GM18873 (cell line): Measurements from ENCODE around the gene HMOX2.

Source experiments
- ATAC-seq: cut with Tn5 transposase; IDR thresholded peaks from one replicate; pipeline ENCODE4 v1.9.1; 2021; ENCODE audit warnings: mild to moderate bottlenecking, moderate library complexity, moderate number of reproducible peaks; ENCODE audit not compliant: unreplicated experiment, low FRiP score

Gene HMOX2

DNA sequence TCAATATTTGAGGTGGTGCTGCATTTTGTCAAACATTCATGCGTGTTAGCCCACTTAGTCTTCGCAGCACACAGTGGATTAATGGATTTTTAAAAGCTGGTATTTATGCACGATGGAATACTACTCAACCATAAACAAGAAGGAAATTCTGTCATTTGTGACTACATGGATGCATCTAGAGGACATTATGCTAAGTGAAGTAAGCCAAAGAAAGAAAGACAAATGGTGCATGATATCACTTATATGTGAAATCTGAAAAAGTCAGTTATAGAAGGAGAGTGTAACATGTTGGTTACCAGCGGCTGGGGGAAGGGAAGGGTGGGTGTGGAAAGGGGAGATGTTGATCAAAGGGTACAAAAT lies 23.0 kb downstream of the HMOX2 start:
- no peak for ATAC-seq

DNA sequence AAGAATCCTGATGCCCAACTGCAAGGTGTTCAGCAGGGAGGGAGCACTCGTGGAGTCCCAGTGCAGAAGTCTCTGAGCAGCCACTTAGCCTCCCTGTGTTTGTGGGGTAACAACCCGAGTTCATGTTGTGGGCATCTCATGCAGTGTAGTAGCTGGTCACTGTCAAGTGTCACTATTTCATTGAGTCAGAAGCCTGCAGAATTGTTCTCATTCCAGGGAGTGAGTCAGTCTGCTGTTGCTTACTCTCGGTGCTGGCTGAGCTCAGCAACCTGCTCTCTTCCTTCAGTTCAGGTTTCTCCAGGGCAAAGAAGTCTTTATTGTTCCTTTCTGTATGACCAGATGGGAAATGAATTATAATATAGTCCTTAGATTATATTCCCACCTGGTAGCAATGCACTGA lies 24.1 kb downstream of the HMOX2 start:
- no peak for ATAC-seq

DNA sequence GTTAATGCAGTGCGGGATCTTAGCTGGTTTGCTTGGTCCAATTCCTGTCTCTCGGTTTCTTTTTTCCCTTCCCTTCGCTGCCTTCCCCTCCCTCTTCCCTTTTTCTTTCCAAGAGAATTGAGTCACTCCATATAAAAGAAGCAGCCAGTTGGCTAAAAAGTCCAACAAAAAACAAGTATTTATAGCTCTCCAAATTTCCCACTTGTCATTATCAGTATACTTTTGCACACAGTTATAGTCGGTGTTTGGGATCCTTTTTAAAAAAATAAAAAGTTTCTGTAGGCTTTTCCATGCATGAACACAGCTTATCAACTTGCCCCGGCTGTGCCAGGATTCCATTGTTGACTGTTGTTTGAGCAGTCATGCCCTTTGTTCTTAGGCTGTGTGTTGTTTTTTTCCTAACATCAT lies 24.9 kb downstream of the HMOX2 start:
- ATAC-seq = no peak

DNA sequence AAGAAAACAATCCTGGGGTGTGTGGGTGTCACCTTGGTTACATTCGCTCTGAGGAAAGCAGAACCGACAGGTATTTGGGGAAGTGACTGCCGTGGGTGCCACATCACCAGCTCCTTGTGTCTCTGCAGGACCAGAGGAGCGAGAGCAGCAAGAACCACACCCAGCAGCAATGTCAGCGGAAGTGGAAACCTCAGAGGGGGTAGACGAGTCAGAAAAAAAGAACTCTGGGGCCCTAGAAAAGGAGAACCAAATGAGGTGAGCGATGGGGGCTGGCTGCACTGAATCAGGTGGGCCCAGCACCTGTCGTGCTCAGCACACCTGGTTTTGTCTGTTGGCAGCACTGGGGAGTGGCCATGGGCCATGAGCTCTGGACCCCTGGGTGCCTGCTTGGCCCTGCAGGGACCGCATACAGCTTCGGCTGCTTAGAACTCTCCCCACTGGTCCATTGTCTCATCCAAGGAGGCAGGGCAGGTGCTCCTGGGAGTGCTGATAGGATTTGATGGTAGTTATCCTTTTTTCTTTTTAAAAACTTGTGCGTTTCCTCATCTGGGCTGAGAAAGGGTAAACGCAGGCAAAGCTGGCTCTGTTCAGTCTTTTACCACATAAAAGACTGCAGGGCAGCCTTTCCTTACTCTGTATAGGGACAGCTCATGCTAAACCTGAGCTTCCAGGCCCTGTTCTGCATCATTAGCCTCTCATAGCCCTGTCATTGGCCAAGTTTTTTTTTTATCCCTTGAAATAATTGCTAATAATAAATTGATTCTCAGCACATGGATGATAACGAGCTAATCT lies 29.4 kb downstream of the HMOX2 start:
- no peak for ATAC-seq

DNA sequence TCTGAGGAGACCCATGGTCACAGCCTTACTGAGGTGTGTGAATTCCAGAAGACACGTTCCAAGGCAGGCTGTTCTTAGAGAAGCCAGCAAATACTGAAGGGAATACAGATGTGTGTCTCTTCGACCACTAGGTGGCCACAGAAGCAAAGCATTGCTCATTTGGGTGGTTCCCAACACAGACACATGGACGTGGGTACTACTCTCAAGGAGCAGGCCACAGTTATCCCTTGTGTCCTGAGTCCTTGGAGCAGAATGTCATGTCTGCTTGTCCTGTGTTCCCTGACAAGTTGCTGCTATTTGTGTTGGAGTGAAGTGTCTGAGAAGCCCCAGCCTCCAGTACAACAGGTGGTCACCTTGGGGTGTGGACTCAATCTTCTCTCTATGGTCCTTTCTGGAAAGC lies 30.3 kb downstream of the HMOX2 start:
- no peak for ATAC-seq

DNA sequence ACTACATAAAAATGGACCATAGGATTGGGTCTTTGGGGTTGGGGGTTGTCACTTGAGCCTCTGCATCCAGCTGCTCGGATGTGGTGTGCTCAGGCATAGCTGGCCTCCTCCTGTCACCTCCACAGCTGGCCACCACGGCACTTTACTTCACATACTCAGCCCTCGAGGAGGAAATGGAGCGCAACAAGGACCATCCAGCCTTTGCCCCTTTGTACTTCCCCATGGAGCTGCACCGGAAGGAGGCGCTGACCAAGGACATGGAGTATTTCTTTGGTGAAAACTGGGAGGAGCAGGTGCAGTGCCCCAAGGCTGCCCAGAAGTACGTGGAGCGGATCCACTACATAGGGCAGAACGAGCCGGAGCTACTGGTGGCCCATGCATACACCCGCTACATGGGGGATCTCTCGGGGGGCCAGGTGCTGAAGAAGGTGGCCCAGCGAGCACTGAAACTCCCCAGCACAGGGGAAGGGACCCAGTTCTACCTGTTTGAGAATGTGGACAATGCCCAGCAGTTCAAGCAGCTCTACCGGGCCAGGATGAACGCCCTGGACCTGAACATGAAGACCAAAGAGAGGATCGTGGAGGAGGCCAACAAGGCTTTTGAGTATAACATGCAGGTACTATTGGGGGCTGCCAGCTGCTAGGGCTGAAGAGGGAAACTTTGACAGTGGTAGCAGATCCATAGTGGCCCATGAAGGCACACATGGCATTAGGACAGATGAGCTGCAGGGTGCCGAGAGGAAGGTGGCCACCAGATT lies 31.6 kb downstream of the HMOX2 start:
- ATAC-seq = no peak

DNA sequence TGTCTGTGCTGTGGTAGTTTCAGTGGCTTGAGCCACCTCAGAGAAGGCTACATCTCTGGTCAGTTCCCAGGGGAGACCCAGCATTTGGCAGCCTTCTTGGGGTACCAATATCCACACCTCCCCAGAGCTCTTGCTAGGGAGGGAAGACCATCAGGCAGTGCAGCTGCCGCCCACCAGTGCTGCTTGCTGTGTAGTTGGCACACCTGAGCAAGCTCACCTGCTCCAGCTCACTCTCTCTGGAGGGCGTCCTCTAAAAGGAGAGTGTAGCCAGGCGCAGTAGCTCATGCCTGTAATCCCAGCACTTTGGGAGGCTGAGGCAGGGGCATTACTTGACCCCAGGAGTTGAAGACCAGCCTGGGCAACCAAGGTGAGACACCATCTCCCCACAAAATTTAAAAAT lies 32.6 kb downstream of the HMOX2 start:
- ATAC-seq = no peak

DNA sequence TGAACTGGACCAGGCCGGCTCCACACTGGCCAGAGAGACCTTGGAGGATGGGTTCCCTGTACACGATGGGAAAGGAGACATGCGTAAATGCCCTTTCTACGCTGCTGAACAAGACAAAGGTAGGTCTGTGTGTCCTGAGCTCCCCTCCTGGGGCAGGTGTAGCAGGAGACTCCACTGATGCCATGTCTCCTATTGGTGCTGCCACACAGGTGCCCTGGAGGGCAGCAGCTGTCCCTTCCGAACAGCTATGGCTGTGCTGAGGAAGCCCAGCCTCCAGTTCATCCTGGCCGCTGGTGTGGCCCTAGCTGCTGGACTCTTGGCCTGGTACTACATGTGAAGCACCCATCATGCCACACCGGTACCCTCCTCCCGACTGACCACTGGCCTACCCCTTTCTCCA lies 33.2 kb downstream of the HMOX2 start:
- ATAC-seq = no peak

DNA sequence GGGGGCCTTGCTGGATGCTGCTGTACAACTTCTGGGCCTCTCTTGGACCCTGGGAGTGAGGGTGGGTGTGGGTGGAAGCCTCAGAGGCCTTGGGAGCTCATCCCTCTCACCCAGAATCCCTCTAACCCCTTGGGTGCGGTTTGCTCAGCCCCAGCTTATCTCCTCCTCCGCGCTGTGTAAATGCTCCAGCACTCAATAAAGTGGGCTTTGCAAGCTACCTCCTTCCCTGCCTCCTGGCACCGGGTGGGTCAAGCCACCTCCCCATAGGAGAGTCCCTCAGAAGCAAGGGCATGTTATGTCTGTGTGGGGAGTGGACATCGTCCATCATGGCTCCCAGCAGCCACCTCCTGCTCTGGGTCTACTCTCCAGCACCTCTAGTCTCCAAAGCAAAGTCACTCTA lies 33.9 kb downstream of the HMOX2 start:
- ATAC-seq = no peak

DNA sequence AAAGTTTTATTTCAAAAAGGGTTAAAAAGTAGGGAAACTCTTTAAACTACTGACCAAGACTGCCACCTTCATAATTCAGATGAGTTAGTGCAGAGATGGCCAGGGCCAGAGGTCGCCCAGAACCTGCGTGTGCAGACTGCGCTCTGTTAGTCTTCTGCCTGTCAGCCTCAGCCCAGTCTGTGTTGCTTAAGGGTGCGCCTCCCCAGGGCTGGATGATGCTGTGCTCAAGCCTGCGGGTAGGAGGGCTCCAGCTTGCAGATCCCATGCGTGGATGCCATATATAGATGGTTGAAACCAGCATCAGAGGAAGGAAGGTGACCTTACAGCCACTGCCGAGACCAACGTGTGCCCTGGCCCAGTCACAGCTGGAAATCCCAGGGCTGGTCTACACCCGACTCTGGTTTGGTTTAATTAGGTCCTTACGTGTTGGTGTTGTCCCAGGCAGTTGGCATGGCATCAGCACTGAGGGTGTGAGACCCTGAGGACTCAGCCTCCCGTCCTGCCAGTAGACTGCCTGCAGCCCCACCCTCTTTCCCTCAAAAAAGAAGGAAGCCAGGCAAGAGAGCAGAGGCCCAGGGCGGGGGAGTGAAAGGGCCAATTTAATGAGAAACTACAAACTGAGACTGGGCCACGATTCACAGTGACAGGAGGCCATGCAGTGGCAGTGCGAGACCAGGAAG lies 34.7 kb downstream of the HMOX2 start:
- ATAC-seq = no peak

DNA sequence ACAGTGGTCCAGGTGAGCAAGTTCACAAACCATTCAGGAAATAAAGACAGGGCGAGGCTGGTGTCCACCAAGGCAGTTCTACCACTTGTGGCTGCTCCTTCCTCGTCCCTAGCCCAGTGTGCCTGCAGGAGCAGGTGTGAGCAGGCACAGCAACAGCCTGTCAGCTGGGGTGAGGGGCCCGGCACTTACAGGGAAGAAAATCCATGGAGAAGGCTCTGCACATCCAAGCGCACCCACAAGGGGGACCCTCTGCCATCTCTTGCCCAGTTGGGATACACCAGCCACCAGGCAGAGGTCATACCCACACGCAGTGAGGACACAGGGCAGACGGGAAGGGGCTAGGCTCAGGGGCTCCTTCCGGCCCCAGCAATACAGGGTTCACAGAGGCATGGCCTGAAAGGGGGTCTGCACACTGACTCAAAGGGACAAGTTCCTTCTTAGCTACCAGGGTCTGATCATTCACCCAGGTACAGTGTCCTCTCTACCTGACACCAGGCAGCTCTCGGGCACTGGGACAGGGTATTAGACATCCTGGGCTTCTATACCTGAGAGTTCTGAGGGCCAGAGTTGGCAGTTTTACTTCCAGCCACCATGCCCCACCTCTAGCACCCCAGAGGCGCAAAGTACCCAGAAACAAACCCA lies 35.4 kb downstream of the HMOX2 start:
- no peak for ATAC-seq

DNA sequence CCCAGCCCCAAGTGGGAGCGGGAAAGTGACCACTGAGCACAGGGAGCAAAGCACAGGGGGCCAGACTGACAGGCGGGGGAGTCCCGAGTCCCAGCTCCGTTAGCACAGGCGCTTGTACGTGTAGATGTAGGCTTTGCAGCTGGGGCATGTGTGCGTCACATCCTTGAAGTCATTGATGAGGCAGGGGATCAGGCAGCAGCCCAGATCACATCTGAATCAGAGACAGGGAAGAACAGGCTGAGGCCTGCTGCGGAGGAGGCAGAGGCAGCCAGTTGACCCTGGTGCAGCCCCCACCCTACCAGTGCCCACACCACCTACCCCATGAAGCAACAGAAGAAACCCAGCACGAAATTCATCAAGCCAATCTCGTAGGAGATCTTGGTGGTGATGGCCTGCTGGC lies 36.3 kb downstream of the HMOX2 start:
- ATAC-seq = no peak

DNA sequence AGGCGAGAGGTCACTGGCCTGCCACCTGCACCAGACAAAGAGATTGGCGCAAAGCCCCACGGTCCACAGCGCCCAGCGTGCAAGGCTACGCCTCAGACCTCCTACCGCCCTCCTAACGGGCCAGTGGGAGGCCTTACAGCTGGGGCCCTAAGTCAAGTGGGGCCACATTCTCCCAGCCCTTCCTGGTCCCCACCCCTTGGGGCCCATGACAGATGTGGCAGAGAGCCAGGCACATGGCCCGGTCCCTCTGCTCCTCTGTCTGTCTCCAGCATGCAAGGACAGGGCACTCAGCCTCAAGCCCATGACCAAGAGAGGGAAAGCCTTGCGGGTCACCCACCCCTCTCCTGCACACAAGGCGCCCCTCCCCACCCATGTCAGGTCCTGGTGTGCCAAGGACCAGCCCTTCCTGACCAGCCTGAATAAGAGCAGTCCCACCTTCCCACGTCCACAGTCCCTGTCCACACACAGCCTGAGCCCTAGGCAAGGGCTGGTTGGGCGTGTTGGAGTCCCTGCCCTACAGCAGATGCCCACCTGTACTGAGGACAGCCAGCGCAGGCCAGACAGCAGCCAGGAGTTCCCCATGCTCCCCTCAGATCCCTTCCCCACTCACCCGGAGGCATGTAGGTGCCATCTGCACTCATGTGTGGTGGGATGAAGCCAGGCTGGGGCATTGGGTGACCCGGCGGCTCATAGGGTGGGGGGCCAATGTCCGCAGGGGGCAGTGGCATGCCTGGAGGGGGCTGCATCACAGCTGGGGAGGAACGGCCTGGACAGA lies 37.1 kb downstream of the HMOX2 start:
- ATAC-seq = no peak

DNA sequence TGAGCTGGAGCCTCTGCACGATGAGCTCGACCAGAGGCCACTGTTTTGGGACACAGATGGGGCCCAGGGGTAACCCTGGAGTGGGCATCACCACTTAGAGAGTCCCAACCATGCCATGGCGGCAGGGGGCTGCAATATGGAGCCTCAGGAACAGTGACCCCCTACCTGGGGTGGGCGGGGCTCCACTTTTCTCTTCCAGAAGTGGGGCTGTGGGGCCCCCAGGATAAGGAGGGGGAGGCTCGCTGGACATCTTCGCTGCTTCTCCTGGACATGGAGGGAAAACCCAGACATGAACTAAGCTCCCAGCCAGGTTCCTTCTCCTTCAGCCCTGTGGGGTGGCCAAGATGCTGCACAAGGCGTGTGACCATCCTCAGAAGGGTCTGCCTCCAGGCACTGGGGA lies 37.7 kb downstream of the HMOX2 start:
- ATAC-seq = no peak

DNA sequence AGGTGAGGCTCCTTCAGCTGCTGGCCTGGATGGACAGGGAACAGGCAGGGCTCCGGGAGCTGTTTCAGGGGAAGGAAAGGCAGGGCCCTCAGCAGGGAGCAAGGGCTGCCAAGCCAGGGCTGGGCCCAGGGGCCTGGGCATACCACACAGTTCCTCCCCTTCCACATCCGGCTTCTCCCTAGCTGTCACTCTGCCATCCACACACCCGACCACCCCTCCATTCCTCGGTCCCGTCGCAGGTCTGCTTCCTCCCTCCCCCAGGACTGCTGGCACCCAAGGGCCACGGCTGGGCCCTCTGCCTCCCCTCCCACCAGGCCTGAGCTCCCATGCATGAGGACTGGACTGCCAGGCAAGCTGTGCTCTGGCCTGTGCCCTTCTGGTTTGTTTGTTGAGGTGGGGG lies 38.4 kb downstream of the HMOX2 start:
- ATAC-seq = no peak

DNA sequence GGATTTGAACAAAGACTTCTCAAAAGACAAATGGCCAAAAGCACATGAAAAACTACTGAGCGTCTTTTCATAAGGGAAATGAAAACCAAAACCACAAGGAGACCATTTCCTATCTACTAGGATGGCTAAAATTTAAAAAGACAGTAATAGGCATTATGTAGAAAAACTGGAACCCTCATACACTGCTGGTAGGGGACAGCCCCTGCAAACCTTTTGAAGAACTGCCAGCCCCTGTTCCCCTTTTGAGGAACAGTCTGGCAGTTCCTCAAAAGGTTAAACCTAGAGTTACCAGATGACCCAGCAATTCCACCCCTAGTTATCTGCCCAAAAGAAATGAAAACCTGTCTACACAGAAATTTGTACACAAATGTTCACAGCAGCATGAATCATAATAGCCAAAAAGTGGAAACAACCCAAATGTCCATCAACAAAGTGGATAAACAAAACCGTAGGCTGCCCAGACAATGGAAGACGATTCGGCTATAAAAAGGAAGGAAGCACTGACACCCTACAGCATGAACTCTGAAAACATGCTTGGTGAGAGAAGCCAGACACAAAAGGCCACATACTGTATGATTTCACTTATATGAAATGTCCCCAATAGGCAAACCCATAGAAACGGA lies 39.5 kb downstream of the HMOX2 start:
- ATAC-seq = no peak

DNA sequence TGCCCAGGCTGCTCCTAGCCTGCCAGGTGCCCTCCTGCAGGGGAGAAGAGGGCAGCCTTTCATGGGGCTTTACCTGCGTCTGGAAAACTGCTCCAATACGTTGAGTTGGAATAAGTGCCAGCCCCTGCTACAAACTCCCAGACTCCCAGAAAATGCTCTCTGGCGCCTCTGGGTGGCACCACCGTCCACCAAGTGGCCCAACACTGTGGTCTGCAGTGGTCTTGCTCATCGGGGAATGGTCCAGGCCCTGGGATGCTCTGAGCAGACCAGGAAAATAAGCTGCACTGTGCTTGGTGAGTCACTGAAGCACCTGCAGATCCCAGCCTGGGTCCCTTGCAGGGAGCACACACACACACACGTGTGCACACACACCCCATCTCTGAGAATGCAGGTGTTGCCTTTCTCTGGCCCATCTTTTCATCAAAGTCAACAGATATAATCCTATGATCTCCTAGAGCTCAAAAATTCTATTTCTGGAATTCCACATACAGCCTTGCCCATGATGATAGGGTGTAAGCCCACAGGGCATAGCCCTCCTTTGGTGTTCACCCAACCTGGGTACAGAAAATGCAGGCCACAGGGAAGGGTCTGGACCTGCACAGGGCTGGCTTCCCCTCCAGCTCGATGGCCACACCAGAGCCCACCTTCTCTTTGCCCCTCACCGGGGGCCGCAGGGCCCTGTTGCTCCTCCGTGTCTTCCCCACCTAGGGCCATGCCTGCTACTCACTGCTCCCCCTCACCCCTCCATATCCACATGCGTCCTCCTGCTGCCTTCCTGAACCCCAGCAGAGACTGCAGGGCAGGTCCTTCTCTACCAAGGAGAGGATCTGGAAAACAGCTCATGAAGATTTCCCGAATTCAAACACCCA lies 41.8 kb downstream of the HMOX2 start:
- ATAC-seq = no peak

DNA sequence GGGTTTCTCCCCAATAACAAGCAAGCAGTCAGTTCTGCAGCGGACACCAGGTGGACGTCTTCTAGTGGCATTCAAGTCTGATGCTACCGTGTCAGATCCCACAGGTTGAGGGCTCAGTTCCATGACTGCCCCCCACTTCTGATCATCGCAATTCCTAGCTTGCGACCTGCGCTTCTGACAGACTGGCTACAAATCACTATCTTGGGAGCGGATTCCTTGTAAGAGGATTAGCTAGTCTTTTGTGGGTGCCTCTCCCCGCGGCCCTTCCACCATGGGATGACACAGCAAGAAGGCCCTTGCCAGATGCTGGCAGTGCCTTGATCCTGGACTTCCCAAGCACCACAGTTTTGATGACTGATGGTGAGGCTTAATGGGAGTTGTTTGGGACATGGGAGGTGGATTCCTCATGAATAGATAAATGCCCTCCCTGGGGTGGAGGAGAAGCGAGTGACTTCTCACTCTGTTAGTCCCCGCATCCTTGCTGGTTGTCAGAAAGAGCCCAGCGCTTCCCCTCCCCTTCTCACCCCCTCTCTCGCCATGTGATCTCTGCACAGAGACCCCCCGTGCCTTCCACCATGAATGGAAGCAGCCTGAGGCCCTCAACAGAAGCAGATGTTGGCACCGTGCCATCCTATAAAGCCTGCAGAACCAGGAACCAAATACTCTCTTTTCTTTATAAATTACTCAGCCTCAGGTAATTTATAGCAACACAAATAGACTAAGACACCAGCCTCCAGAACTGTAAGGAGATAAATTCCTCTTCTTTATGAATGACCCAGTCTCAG lies 43.3 kb downstream of the HMOX2 start:
- no peak for ATAC-seq
